GM19455 (cell line): Measurements from ENCODE around the gene SLC25A30.
A peak's percentile ranks its signal among the peaks of the same experiment; 100 is the strongest.

Source experiments
- ATAC-seq: cut with Tn5 transposase; IDR thresholded peaks from one replicate; pipeline ENCODE4 v1.9.1; 2021; ENCODE audit not compliant: unreplicated experiment

SLC25A30 gene

GRCh38 chr13:45417790-45418534 lies at the start of gene SLC25A30:
Gene SLC25A30 (minus strand): TSS chr13:45418373. CDS start chr13:45411425, 6,948 bp downstream.
- ATAC-seq, result peak; percentile 98

- ATAC-seq, result no peak
These were observed 48.2 kb upstream of the SLC25A30 start for GRCh38 chr13:45466359-45466758.

- ATAC-seq, result peak; percentile 93
These were observed 46.7 kb upstream of the SLC25A30 start, which contains the start of gene COG3 for GRCh38 chr13:45464687-45465453. Gene COG3 (plus strand): TSS chr13:45464939. CDS start chr13:45465037, 98 bp downstream.

- ATAC-seq, result no peak
These were observed 46.0 kb upstream of the SLC25A30 start for GRCh38 chr13:45464141-45464686.

- ATAC-seq, result no peak
These were observed 38.2 kb upstream of the SLC25A30 start for GRCh38 chr13:45456196-45456972.

GRCh38 chr13:45454204-45454603 lies 36.0 kb upstream of the SLC25A30 start:
- ATAC-seq, result no peak

- no peak for ATAC-seq
These were observed 33.1 kb upstream of the SLC25A30 start for GRCh38 chr13:45451282-45451681.

- no peak for ATAC-seq
These were observed 30.9 kb upstream of the SLC25A30 start for GRCh38 chr13:45448965-45449559.

- ATAC-seq, result no peak
These were observed 29.0 kb upstream of the SLC25A30 start for GRCh38 chr13:45447050-45447661.

- no peak for ATAC-seq
These were observed 28.0 kb upstream of the SLC25A30 start for GRCh38 chr13:45446181-45446580.

GRCh38 chr13:45445053-45445452 lies 26.9 kb upstream of the SLC25A30 start:
- no peak for ATAC-seq

GRCh38 chr13:45441633-45442032 lies 23.5 kb upstream of the SLC25A30 start:
- no peak for ATAC-seq

- ATAC-seq, result no peak
These were observed 21.7 kb upstream of the SLC25A30 start for GRCh38 chr13:45439781-45440462.

- ATAC-seq, result no peak
These were observed 20.8 kb upstream of the SLC25A30 start for GRCh38 chr13:45439008-45439407.

- ATAC-seq, result no peak
These were observed 19.8 kb upstream of the SLC25A30 start for GRCh38 chr13:45437947-45438346.

- no peak for ATAC-seq
These were observed 18.8 kb upstream of the SLC25A30 start for GRCh38 chr13:45436953-45437352.

- no peak for ATAC-seq
These were observed 18.2 kb upstream of the SLC25A30 start for GRCh38 chr13:45436332-45436731.

GRCh38 chr13:45434556-45435371 lies 16.6 kb upstream of the SLC25A30 start:
- ATAC-seq, result no peak

- ATAC-seq, result no peak
These were observed 15.2 kb upstream of the SLC25A30 start for GRCh38 chr13:45433381-45433790.
